HCT116 (cell line): Measurements from ENCODE around the gene DTNBP1. TPM values are rescaled to one million over a fixed set of nuclear protein-coding genes. Genes with fewer than 3 reads are reported as not detected.

Experiments
- ATAC-seq: fragments of 200-7000 bp; cut with Tn5 transposase; 2 replicates; pipeline ENCODE4 v1.9.1; 2020; ENCODE audit warnings: mild to moderate bottlenecking, moderate library complexity
- BruUV-seq: library from RNA; stranded (reverse); fragments of 400-500 nt; replicated peaks from 2 replicates; lab custom pipeline; 2021; lab: Mats Ljungman, UMichigan
- CTCF ChIA-PET: fragments of 300-600 bp; sonication (Branson Sonifier 250); formaldehyde crosslinking; loops from one replicate; lab custom pipeline; 2021; ENCODE audit warnings: antibody characterized with exemption; lab: Charles Lee
- POLR2A ChIA-PET: fragments of 300-600, 350-600 bp; sonication (Branson Sonifier 250); formaldehyde crosslinking; loops from one replicate; lab custom pipeline; 2021; ENCODE audit warnings: antibody characterized with exemption; lab: Charles Lee
- RAD21 ChIA-PET, 2 experiments: fragments of 300-600 bp; sonication (Branson Sonifier 250); formaldehyde crosslinking; loops; one replicate each; lab custom pipeline; 2023; ENCODE audit warnings: low total read pairs in 2 of 2; ENCODE audit not compliant: uncharacterized antibody in 2 of 2, unreplicated experiment in 2 of 2, low non-redundant PET in 1 of 2; lab: Charles Lee
- DNase-seq: peaks from one replicate; pipeline ENCODE4 v3.0.0-alpha.2; 2010; ENCODE audit warnings: low read depth, low spot score
- H2AFZ ChIP-seq: fragments of 200-600 bp; shearing (Covaris generic), sonication (generic); 2 replicates; pipeline ENCODE4 v1.6.1; 2017; ENCODE audit warnings: low read depth, mixed run types, mixed read lengths, antibody characterized with exemption, low read length; ENCODE audit not compliant: poor library complexity, severe bottlenecking
- H3K27ac ChIP-seq: 2 replicates; pipeline ENCODE4 v1.5.1; 2012; ENCODE audit warnings: low read depth, low read length
- H3K27me3 ChIP-seq: fragments of 200-600 bp; sonication (generic); 2 replicates; pipeline ENCODE4 v1.6.1; 2016; ENCODE audit warnings: mixed run types, low read length, mixed read lengths; ENCODE audit not compliant: insufficient read depth
- H3K36me3 ChIP-seq, 2 experiments: fragments of 200-500 bp in 1 of 2; fragments of 200-600 bp in 1 of 2; sonication (Bioruptor generic) in 1 of 2; sonication (generic) in 1 of 2; 2 replicates each; pipeline versions ENCODE4 v1.5.1 to v1.6.1; 2014 to 2016; ENCODE audit warnings: low read length in 2 of 2, inconsistent platforms in 1 of 2, mixed read lengths in 1 of 2, mixed run types in 1 of 2; ENCODE audit not compliant: insufficient read depth in 2 of 2, control insufficient read depth in 1 of 2
- H3K4me1 ChIP-seq, 2 experiments: fragments of 200-600 bp in 1 of 2; sonication (generic) in 1 of 2; 2 replicates each; pipeline versions ENCODE4 v1.5.1 to v1.6.1; 2012 to 2017; ENCODE audit warnings: low read length in 2 of 2, inconsistent platforms in 1 of 2, mild to moderate bottlenecking in 1 of 2, mixed read lengths in 1 of 2, mixed run types in 1 of 2, moderate library complexity in 1 of 2; ENCODE audit not compliant: insufficient read depth in 2 of 2, control insufficient read depth in 1 of 2
- H3K4me2 ChIP-seq: fragments of 200-600 bp; sonication (generic); 2 replicates; pipeline ENCODE4 v1.6.1; 2017; ENCODE audit warnings: mixed run types, low read length, mixed read lengths
- H3K4me3 ChIP-seq, 2 experiments: fragments of 200-600 bp in 1 of 2; sonication (generic) in 1 of 2; replicated peaks in 1 of 2; 2 replicates each; pipeline ENCODE4 v1.5.1; 2011 to 2016; ENCODE audit warnings: low read length in 2 of 2, control low read depth in 1 of 2, low read depth in 1 of 2, mild to moderate bottlenecking in 1 of 2, mixed read lengths in 1 of 2, mixed run types in 1 of 2
- H3K79me2 ChIP-seq: fragments of 200-600 bp; sonication (generic); 2 replicates; pipeline ENCODE4 v1.6.1; 2017; ENCODE audit warnings: mild to moderate bottlenecking, mixed run types, low read length, moderate library complexity, mixed read lengths; ENCODE audit not compliant: insufficient read depth
- H3K9ac ChIP-seq: fragments of 200-600 bp; sonication (generic); 2 replicates; pipeline ENCODE4 v1.6.1; 2016; ENCODE audit warnings: low read length, mixed read lengths
- H3K9me2 ChIP-seq: fragments of 200-600 bp; sonication (generic), shearing (Covaris generic); 2 replicates; pipeline ENCODE4 v1.6.1; 2017; ENCODE audit warnings: mixed run types, mild to moderate bottlenecking, moderate library complexity; ENCODE audit not compliant: insufficient read depth
- H3K9me3 ChIP-seq, 2 experiments: fragments of 200-500 bp in 1 of 2; fragments of 200-600 bp in 1 of 2; sonication (Bioruptor generic) in 1 of 2; sonication (generic) in 1 of 2; 2 replicates each; pipeline ENCODE4 v1.6.1; 2014 to 2017; ENCODE audit warnings: low read length in 2 of 2, mixed read lengths in 2 of 2, inconsistent platforms in 1 of 2, low read depth in 1 of 2, mild to moderate bottlenecking in 1 of 2, mixed run types in 1 of 2, moderate library complexity in 1 of 2; ENCODE audit not compliant: control insufficient read depth in 1 of 2, insufficient read depth in 1 of 2
- H4K20me1 ChIP-seq: fragments of 200-600 bp; sonication (generic), shearing (Covaris generic); 2 replicates; pipeline ENCODE4 v1.6.1; 2017; ENCODE audit warnings: mixed run types, mild to moderate bottlenecking, moderate library complexity; ENCODE audit not compliant: insufficient read depth
- ELF1 ChIP-seq: IDR thresholded peaks from 2 replicates; pipeline ENCODE4 v1.6.1; 2012; ENCODE audit warnings: low read depth, borderline replicate concordance
- EZH2phosphoT487 ChIP-seq: fragments of 200-600 bp; IDR thresholded peaks from 2 replicates; pipeline ENCODE4 v1.6.1; 2018; ENCODE audit warnings: antibody characterized with exemption, borderline replicate concordance
- POLR2A ChIP-seq: IDR thresholded peaks from 2 replicates; pipeline ENCODE4 v1.7.0; 2011; ENCODE audit warnings: borderline replicate concordance; ENCODE audit not compliant: insufficient read depth, insufficient read length; ENCODE audit errors: extremely low read depth
- POLR2AphosphoS5 ChIP-seq: IDR thresholded peaks from 2 replicates; pipeline ENCODE4 v1.6.1; 2011; ENCODE audit warnings: mild to moderate bottlenecking, low read depth, low read length, moderate library complexity
- SIN3A ChIP-seq: IDR thresholded peaks from 2 replicates; pipeline ENCODE4 v1.6.1; 2012; ENCODE audit warnings: low read depth
- SP1 ChIP-seq: IDR thresholded peaks from 2 replicates; pipeline ENCODE4 v1.6.1; 2012; ENCODE audit warnings: low read depth
- YY1 ChIP-seq: IDR thresholded peaks from 2 replicates; pipeline ENCODE4 v1.6.1; 2011; ENCODE audit warnings: low read length, low read depth, moderate library complexity, mild to moderate bottlenecking; ENCODE audit not compliant: insufficient replicate concordance; ENCODE audit errors: extremely low read depth
- ZFX ChIP-seq: fragments of 450-650 bp; IDR thresholded peaks from 2 replicates; pipeline ENCODE4 v1.6.1; 2017
- intact Hi-C: fragments of 100-400 bp; cut with micrococcal nuclease; formaldehyde crosslinking; loops from 2 replicates; pipeline ENCODE4 v1.10.0; 2022
- total RNA-seq: library from RNA; stranded (reverse); gene quantifications from one replicate; pipeline ENCODE4 v1.2.1, GENCODE V29; 2021; ENCODE audit not compliant: unreplicated experiment
- TF ChIP-seq, protein P1 (sequence below): IDR thresholded peaks from 2 replicates; pipeline ENCODE4 v1.6.1; 2011; ENCODE audit warnings: mild to moderate bottlenecking, low read length, moderate library complexity; ENCODE audit not compliant: insufficient replicate concordance; ENCODE audit errors: extremely low read depth

The DTNBP1 gene
- total RNA-seq, 1 experiment from 2014 or later, result 16.7 TPM

DNA sequence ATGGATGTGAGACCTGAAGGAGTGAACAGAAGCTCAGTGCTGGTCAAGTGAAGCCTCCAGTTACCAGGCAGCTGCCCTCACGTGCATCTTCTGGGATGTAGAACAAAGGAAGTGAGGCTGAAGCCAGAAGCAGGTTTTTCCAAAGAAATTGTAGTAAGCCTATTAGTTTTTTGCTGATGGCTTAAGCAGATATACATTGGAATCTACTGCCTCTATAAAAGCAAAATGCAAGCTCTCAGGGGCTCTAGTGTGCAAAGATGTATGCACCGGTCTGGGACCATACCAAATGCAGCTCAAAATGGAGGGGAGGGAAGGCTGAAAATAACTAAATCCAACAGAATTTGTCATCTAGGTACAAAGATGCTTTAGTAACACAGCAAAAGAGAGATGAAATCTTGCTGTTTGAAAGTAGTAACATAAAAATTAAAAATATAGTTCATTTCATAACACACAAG lies 77.0 kb downstream of the DTNBP1 start:
- Histone ChIP-seq H3K79me2 (no peaks in the 10 kb centered on the region), H3K9ac (no peak overlapping the region), H3K36me3 (no peaks in the 10 kb centered on the region), H4K20me1 (no peaks in the 10 kb centered on the region; the same call in 1 of the 2 replicates), H3K9me2 (no peaks in the 10 kb centered on the region), H3K27me3 (no peaks in the 10 kb centered on the region), H2AFZ (no peak overlapping the region), H3K27ac (no peak overlapping the region), H3K4me3 (no peak overlapping the region), H3K9me3 (no peaks in the 10 kb centered on the region), H3K4me1 (no peaks in the 10 kb centered on the region)
- no peak for DNase-seq
- BruUV-seq, result no TSS peak
- RAD21 ChIA-PET, result no interaction called here
- intact Hi-C loops, result no loop called here
- CTCF ChIA-PET, result no interaction called here
- POLR2A ChIA-PET, result no interaction called here
- ATAC-seq, result no peak
- no peak for TF ChIP-seq POLR2A
- TF ChIP-seq ZFX, result no peak
- TF ChIP-seq EZH2phosphoT487, result no peak
- TF ChIP-seq, protein P1, sequence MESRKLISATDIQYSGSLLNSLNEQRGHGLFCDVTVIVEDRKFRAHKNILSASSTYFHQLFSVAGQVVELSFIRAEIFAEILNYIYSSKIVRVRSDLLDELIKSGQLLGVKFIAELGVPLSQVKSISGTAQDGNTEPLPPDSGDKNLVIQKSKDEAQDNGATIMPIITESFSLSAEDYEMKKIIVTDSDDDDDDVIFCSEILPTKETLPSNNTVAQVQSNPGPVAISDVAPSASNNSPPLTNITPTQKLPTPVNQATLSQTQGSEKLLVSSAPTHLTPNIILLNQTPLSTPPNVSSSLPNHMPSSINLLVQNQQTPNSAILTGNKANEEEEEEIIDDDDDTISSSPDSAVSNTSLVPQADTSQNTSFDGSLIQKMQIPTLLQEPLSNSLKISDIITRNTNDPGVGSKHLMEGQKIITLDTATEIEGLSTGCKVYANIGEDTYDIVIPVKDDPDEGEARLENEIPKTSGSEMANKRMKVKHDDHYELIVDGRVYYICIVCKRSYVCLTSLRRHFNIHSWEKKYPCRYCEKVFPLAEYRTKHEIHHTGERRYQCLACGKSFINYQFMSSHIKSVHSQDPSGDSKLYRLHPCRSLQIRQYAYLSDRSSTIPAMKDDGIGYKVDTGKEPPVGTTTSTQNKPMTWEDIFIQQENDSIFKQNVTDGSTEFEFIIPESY, result no peak
- TF ChIP-seq ELF1, result no peak
- no peak for TF ChIP-seq SIN3A
- TF ChIP-seq SP1, result no peak
- TF ChIP-seq, all 23 proteins: peak for 0
- H3K4me2 ChIP-seq, result no peak overlapping the region

DNA sequence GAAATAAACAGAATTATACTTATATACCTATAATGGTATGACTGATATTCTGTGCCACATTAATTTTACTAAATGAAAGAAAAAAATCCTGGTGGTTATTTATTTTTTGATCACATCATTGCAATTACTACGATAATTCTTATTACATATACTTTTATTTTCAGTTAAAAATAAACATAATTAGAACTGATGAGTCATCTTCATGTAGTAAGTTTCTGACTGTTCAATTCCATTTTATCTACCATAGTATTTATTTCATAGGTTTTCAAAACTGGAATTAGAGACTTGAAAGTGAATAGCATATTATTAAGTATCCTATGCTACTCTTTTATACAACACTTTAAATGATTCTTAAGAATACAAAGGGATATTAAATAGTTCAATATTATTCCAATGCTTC lies 80.3 kb downstream of the DTNBP1 start:
- DNase-seq (no peak), ATAC-seq (no peak)
- Histone ChIP-seq H3K9me2 (no peaks in the 10 kb centered on the region), H3K4me1 (no peaks in the 10 kb centered on the region), H2AFZ (no peak overlapping the region), H3K4me2 (no peak overlapping the region), H3K9ac (no peak overlapping the region), H4K20me1 (no peaks in the 10 kb centered on the region; the same call in 1 of the 2 replicates), H3K4me3 (no peak overlapping the region), H3K27ac (no peak overlapping the region), H3K36me3 (no peaks in the 10 kb centered on the region), H3K79me2 (no peaks in the 10 kb centered on the region), H3K27me3 (no peaks in the 10 kb centered on the region), H3K9me3 (no peaks in the 10 kb centered on the region)
- RAD21 ChIA-PET, result no interaction called here
- POLR2A ChIA-PET, result no interaction called here
- CTCF ChIA-PET, result no interaction called here
- TF ChIP-seq ZFX (no peak), POLR2A (no peak), POLR2AphosphoS5 (no peak), YY1 (no peak), ELF1 (no peak)
- TF ChIP-seq, protein P1, result no peak
- no TSS peak for BruUV-seq
- intact Hi-C loops, result no loop called here
